Measurements from ENCODE around the gene PLOD3. TPM values are rescaled to one million over a fixed set of nuclear protein-coding genes. Genes with fewer than 3 reads are reported as not detected.

PLOD3 gene
- total and polyA plus RNA-seq, 11 donors: 22.2 to 77.6 (median 42.0) TPM

GRCh38 chr7:101165075-101165957 is 52.1 kb downstream of the PLOD3 start, which contains the start of gene VGF:
Gene VGF, minus strand, starts transcription at chr7:101165569. Its CDS starts 726 bp downstream, at chr7:101164843.
- H3K36me3 ChIP-seq: peaks cover 0 to 5% (median 0%) of the 10 kb centered on the region in 9 donors
- peak; percentile 92 to 97 (median 93) for DNase-seq
- 2 to 4% (median 3%) methylated on average over 46 to 74 of the region's 74 CpGs for WGBS, 4 donors
- peaks cover 50 to 95% (median 74%) of the 10 kb centered on the region in 9 donors for H3K27me3 ChIP-seq
- intact Hi-C loops (cut with DNase I): no loop called here
- peaks cover 3 to 53% (median 33%) of the 10 kb centered on the region in 12 donors for H3K4me1 ChIP-seq
- ATAC-seq: peak; percentile 92 to 97 (median 94)
- TF ChIP-seq CTCF (IDR thresholded peaks at IDR 0.05) (no peak), POLR2A (IDR thresholded peaks at IDR 0.05) (no peak)
- H3K9me3 ChIP-seq: no peaks in the 10 kb centered on the region
- no peak within 1 kb of the TSS for H3K27ac ChIP-seq
- peak within 1 kb of the TSS in 8 of 12 donors; percentile 10 to 49 (median 33) for H3K4me3 ChIP-seq

- peaks cover 0 to 13% (median 3%) of the 10 kb centered on the region in 9 donors for H3K36me3 ChIP-seq
- H3K4me1 ChIP-seq: peaks cover 3 to 45% (median 31%) of the 10 kb centered on the region in 12 donors
- H3K4me3 ChIP-seq: peak overlapping the region in 10 of 12 donors; percentile 16 to 50 (median 36)
- intact Hi-C loops (cut with DNase I): no loop called here
- TF ChIP-seq CTCF (IDR thresholded peaks at IDR 0.05): no peak
- TF ChIP-seq POLR2A (IDR thresholded peaks at IDR 0.05): no peak
- 2 to 6% (median 4%) methylated on average over 4 to 75 of the region's 75 CpGs for WGBS, 4 donors
- no peaks in the 10 kb centered on the region for H3K9me3 ChIP-seq
- DNase-seq (peak in 3 of 5 donors; percentile 23 to 71 (median 48)), ATAC-seq (peak in 3 of 4 donors; percentile 28 to 47 (median 44))
- peak overlapping the region in 1 of 12 donors; percentile 61 for H3K27ac ChIP-seq
- peaks cover 42 to 85% (median 63%) of the 10 kb centered on the region in 9 donors for H3K27me3 ChIP-seq
These were observed 53.1 kb downstream of the PLOD3 start for GRCh38 chr7:101164071-101164840.

GRCh38 chr7:101163279-101164070 is 53.9 kb downstream of the PLOD3 start:
- peak in 1 of 5 donors; percentile 43 for DNase-seq
- intact Hi-C loops (cut with DNase I): no loop called here
- WGBS, 4 donors: 1 to 4% (median 1%) methylated on average over 45 to 90 of the region's 92 CpGs

More at GRCh38 chr7:101163279-101164070, 53.9 kb downstream of the PLOD3 start:
- H3K4me3 ChIP-seq: peak overlapping the region in 10 of 12 donors; percentile 16 to 50 (median 37)
- peaks cover 0 to 21% (median 10%) of the 10 kb centered on the region in 9 donors for H3K36me3 ChIP-seq
- peak overlapping the region in 2 of 12 donors; percentile 24 to 61 for H3K27ac ChIP-seq
- no peak for ATAC-seq
- TF ChIP-seq CTCF (IDR thresholded peaks at IDR 0.05) (no peak), POLR2A (IDR thresholded peaks at IDR 0.05) (no peak)
- H3K4me1 ChIP-seq: peaks cover 3 to 45% (median 31%) of the 10 kb centered on the region in 12 donors
- H3K9me3 ChIP-seq: no peaks in the 10 kb centered on the region
- H3K27me3 ChIP-seq: peaks cover 35 to 77% (median 55%) of the 10 kb centered on the region in 9 donors
